Spleen (tissue), 11 donors: ENCODE measurements around the gene TMEM132C. TPM values are rescaled to one million over a fixed set of nuclear protein-coding genes. Genes with fewer than 3 reads are reported as not detected.

Source experiments
- DNase-seq: peaks from one replicate; pipeline ENCODE4 v3.0.0-alpha.2; 2020
- H3K27ac ChIP-seq, 8 donors: fragments of 200-600 bp; sonication (generic) in 7 of 8; 1 replicate in 4 of 8; 2 replicates in 4 of 8; pipeline versions ENCODE4 v1.5.0 to v1.8.0; 2016 to 2021; ENCODE audit warnings: inconsistent platforms in 4 of 8, mild to moderate bottlenecking in 4 of 8, moderate library complexity in 1 of 8
- H3K27me3 ChIP-seq, 7 donors: fragments of 200-600 bp; sonication (generic) in 6 of 7; replicated peaks in 1 of 7; 1 replicate in 4 of 7; 2 replicates in 3 of 7; pipeline versions ENCODE4 v1.5.0 to v1.8.0; 2016 to 2021; ENCODE audit warnings: inconsistent platforms in 3 of 7, mild to moderate bottlenecking in 1 of 7
- H3K36me3 ChIP-seq, 6 donors: fragments of 200-600 bp; sonication (generic) in 5 of 6; 1 replicate in 4 of 6; 2 replicates in 2 of 6; pipeline versions ENCODE4 v1.5.0 to v1.8.0; 2016 to 2021; ENCODE audit warnings: inconsistent platforms in 2 of 6
- H3K4me1 ChIP-seq, 6 donors: fragments of 200-600 bp; sonication (generic) in 5 of 6; 1 replicate in 3 of 6; 2 replicates in 3 of 6; pipeline versions ENCODE4 v1.5.0 to v1.8.0; 2016 to 2021; ENCODE audit warnings: inconsistent platforms in 3 of 6
- H3K4me3 ChIP-seq, 8 donors: fragments of 200-600 bp; sonication (generic) in 7 of 8; 1 replicate in 4 of 8; 2 replicates in 4 of 8; pipeline versions ENCODE4 v1.5.0 to v1.8.0; 2016 to 2021; ENCODE audit warnings: inconsistent platforms in 4 of 8, mild to moderate bottlenecking in 4 of 8, moderate library complexity in 2 of 8
- H3K9me3 ChIP-seq, 8 donors: fragments of 200-600 bp; sonication (generic) in 7 of 8; 1 replicate in 4 of 8; 2 replicates in 4 of 8; pipeline versions ENCODE4 v1.5.0 to v1.8.0; 2016 to 2021; ENCODE audit warnings: inconsistent platforms in 4 of 8
- CTCF ChIP-seq, 11 experiments: fragments of 200-600 bp in 7 of 11; fragments of 450-650 bp in 4 of 11; sonication (generic) in 4 of 11; IDR thresholded peaks in 8 of 11; conservative IDR thresholded peaks in 3 of 11; 1 replicate in 7 of 11; 2 replicates in 4 of 11; pipeline versions ENCODE4 v1.4.0 to v1.8.0; 2016 to 2021; ENCODE audit warnings: antibody characterized with exemption in 11 of 11, inconsistent platforms in 4 of 11, mild to moderate bottlenecking in 1 of 11
- POLR2A ChIP-seq, 3 donors: fragments of 450-650 bp; IDR thresholded peaks; one replicate each; pipeline ENCODE4 v1.5.1; 2017; ENCODE audit warnings: antibody characterized with exemption in 3 of 3, mild to moderate bottlenecking in 1 of 3
- POLR2AphosphoS5 ChIP-seq, 3 donors: sonication (generic); formaldehyde crosslinking; IDR thresholded peaks; one replicate each; pipeline ENCODE4 v1.5.1; 2017; ENCODE audit warnings: antibody characterized with exemption in 3 of 3
- WGBS, 5 donors: extraction: QIAGEN DNeasy Blood & Tissue Kit in 3 of 5; methylation state at CpG; one replicate each; pipeline versions ENCODE4 v1.1.5 to v1.1.7; 2013 to 2018; 5-methylcytosine and 5-hydroxymethylcytosine counted together
- intact Hi-C: fragments of 100-400 bp; cut with DNase I; formaldehyde crosslinking; loops from one replicate; pipeline ENCODE4 v1.15.0; 2023; ENCODE audit warnings: low total_unique reads
- polyA plus RNA-seq, 3 donors: library from polyadenylated mRNA; stranded (reverse); fragments of 200-250 nt; gene quantifications; one replicate each; pipeline ENCODE4 v1.2.1, GENCODE V29; 2013
- total RNA-seq, 7 donors: library from RNA; depleted of rRNA in 3 of 7; stranded (reverse); fragments of >200 nt in 3 of 7; fragmentation: NEBNext Ultra II Directional in 4 of 7; extraction: Animal tissue kit (Norgen Biotek cat#: 25700) in 4 of 7; gene quantifications; one replicate each; pipeline versions ENCODE4 v1.1.0 to v1.2.1, GENCODE V29; 2016 to 2021
- donor health status: healthy with polysubstance abuse.
- donor health status: DM: no; HTN: no; CAD: no; lungs with moderate emphysema.
- donor health status: DM: no; HTN: no; CAD: no.
- donor health status: Bipolar disorder and iron deficiency.
- donor health status: healthy.
- donor health status: DM: no; HTN: no; CAD: no.
- donor health status: DM: yes; HTN: yes; CAD: no.

TMEM132C gene
- total and polyA plus RNA-seq, 10 donors, result 0.08 to 0.83 (median 0.25) TPM; not detected in 4

GRCh38 chr12:128672893-128673292 lies 405.9 kb downstream of the TMEM132C start:
- Histone ChIP-seq H3K36me3 (no peaks in the 10 kb centered on the region), H3K4me3 (no peak overlapping the region), H3K4me1 (no peaks in the 10 kb centered on the region), H3K9me3 (peaks cover 0 to 5% (median 0%) of the 10 kb centered on the region in 8 donors), H3K27ac (no peak overlapping the region), H3K27me3 (no peaks in the 10 kb centered on the region)
- intact Hi-C loops, result no loop called here
- 45 to 72% (median 68%) methylated on average over 2 to 4 of the region's 4 CpGs for WGBS, 5 donors
- TF ChIP-seq POLR2A (IDR thresholded peaks at IDR 0.05) (no peak), CTCF (IDR thresholded peaks at IDR 0.05 in 8 of 11, conservative IDR thresholded peaks at IDR 0.05 in 3 of 11) (no peak), POLR2AphosphoS5 (IDR thresholded peaks at IDR 0.05) (no peak)
- no peak for DNase-seq

GRCh38 chr12:128675576-128675975 lies 408.6 kb downstream of the TMEM132C start:
- no peak overlapping the region for H3K4me3 ChIP-seq
- intact Hi-C loops, result no loop called here

GRCh38 chr12:128680555-128680954 lies 413.6 kb downstream of the TMEM132C start:
- peaks cover 0 to 6% (median 0%) of the 10 kb centered on the region in 7 donors for H3K27me3 ChIP-seq
- H3K36me3 ChIP-seq, result no peaks in the 10 kb centered on the region
- intact Hi-C loops, result no loop called here
- peaks cover 0 to 9% (median 0%) of the 10 kb centered on the region in 8 donors for H3K9me3 ChIP-seq
- H3K4me3 ChIP-seq, result no peak overlapping the region
- 66 to 86% (median 78%) methylated on average over 2 of the region's 2 CpGs for WGBS, 5 donors
- DNase-seq, result no peak
- no peak overlapping the region for H3K27ac ChIP-seq
- no peak for TF ChIP-seq POLR2A (IDR thresholded peaks at IDR 0.05)
- TF ChIP-seq CTCF (IDR thresholded peaks at IDR 0.05 in 8 of 11, conservative IDR thresholded peaks at IDR 0.05 in 3 of 11), result no peak
- TF ChIP-seq POLR2AphosphoS5 (IDR thresholded peaks at IDR 0.05), result no peak
- H3K4me1 ChIP-seq, result no peaks in the 10 kb centered on the region

More at GRCh38 chr12:128675576-128675975, 408.6 kb downstream of the TMEM132C start:
- no peaks in the 10 kb centered on the region for H3K36me3 ChIP-seq
- TF ChIP-seq POLR2AphosphoS5 (IDR thresholded peaks at IDR 0.05), result no peak
- no peak for TF ChIP-seq POLR2A (IDR thresholded peaks at IDR 0.05)
- TF ChIP-seq CTCF (IDR thresholded peaks at IDR 0.05 in 8 of 11, conservative IDR thresholded peaks at IDR 0.05 in 3 of 11), result no peak
- no peak overlapping the region for H3K27ac ChIP-seq
- DNase-seq, result no peak
- peaks cover 0 to 13% (median 0%) of the 10 kb centered on the region in 8 donors for H3K9me3 ChIP-seq
- H3K27me3 ChIP-seq, result no peaks in the 10 kb centered on the region
- no peaks in the 10 kb centered on the region for H3K4me1 ChIP-seq

GRCh38 chr12:128682548-128683275 lies 415.7 kb downstream of the TMEM132C start:
- peaks cover 0 to 9% (median 0%) of the 10 kb centered on the region in 8 donors for H3K9me3 ChIP-seq
- H3K4me3 ChIP-seq, result no peak overlapping the region
- H3K27me3 ChIP-seq, result peaks cover 0 to 11% (median 0%) of the 10 kb centered on the region in 7 donors
- DNase-seq, result no peak
- H3K36me3 ChIP-seq, result no peaks in the 10 kb centered on the region
- no peaks in the 10 kb centered on the region for H3K4me1 ChIP-seq
- intact Hi-C loops, result no loop called here
- no peak overlapping the region for H3K27ac ChIP-seq
- 70 to 87% (median 79%) methylated on average over 20 of the region's 20 CpGs for WGBS, 5 donors
- no peak for TF ChIP-seq CTCF (IDR thresholded peaks at IDR 0.05 in 8 of 11, conservative IDR thresholded peaks at IDR 0.05 in 3 of 11)
- no peak for TF ChIP-seq POLR2AphosphoS5 (IDR thresholded peaks at IDR 0.05)
- no peak for TF ChIP-seq POLR2A (IDR thresholded peaks at IDR 0.05)
